HepG2 (cell line): ENCODE data around the gene CCNF. TPM values are rescaled to one million over a fixed set of nuclear protein-coding genes. Genes with fewer than 3 reads are reported as not detected.

Source experiments
- DNMT1 ChIP-seq: sonication (generic); formaldehyde crosslinking; IDR thresholded peaks from 2 replicates; pipeline ENCODE4 v1.5.1; 2020; ENCODE audit warnings: mild to moderate bottlenecking, missing genetic modification reagents
- ESRRA ChIP-seq: sonication (generic); formaldehyde crosslinking; IDR thresholded peaks from 2 replicates; pipeline ENCODE4 v1.5.1; 2020; ENCODE audit warnings: mild to moderate bottlenecking, low read depth, missing genetic modification reagents
- FOXK1 ChIP-seq: sonication (generic); formaldehyde crosslinking; IDR thresholded peaks from 2 replicates; pipeline ENCODE4 v1.4.0; 2020; ENCODE audit warnings: low read depth, missing genetic modification reagents, borderline replicate concordance
- GATA4 ChIP-seq: sonication (generic); IDR thresholded peaks from 2 replicates; pipeline ENCODE4 v1.6.1; 2016; ENCODE audit warnings: antibody characterized with exemption, low read depth, borderline replicate concordance
- HNF4G ChIP-seq, 2 experiments: sonication (generic) in 1 of 2; formaldehyde crosslinking in 1 of 2; IDR thresholded peaks; 2 replicates each; pipeline versions ENCODE4 v1.4.0 to v1.6.1; 2011 to 2020; ENCODE audit warnings: borderline replicate concordance in 2 of 2, low read depth in 2 of 2, mild to moderate bottlenecking in 2 of 2, low read length in 1 of 2, missing genetic modification reagents in 1 of 2, moderate library complexity in 1 of 2
- MIER3 ChIP-seq: IDR thresholded peaks from 2 replicates; pipeline ENCODE4 v1.6.1; 2016; ENCODE audit warnings: missing compliant biosample characterization, borderline replicate concordance
- MXI1 ChIP-seq: IDR thresholded peaks from 3 replicates; pipeline ENCODE4 v1.6.1; 2012; ENCODE audit warnings: low read depth, low read length, inconsistent platforms, borderline replicate concordance
- SNAI1 ChIP-seq: sonication (generic); formaldehyde crosslinking; IDR thresholded peaks from 2 replicates; pipeline ENCODE4 v1.5.0; 2020; ENCODE audit warnings: mild to moderate bottlenecking, missing genetic modification reagents, borderline replicate concordance
- TMF1 ChIP-seq: sonication (generic); formaldehyde crosslinking; IDR thresholded peaks from 2 replicates; pipeline ENCODE4 v1.8.1; 2022; ENCODE audit warnings: low read depth, missing genetic modification reagents
- ZKSCAN5 ChIP-seq: sonication (generic); formaldehyde crosslinking; IDR thresholded peaks from 2 replicates; pipeline ENCODE4 v1.5.1; 2020; ENCODE audit warnings: mild to moderate bottlenecking, missing genetic modification reagents
- ZNF562 ChIP-seq: sonication (generic); formaldehyde crosslinking; IDR thresholded peaks from 2 replicates; pipeline ENCODE4 v1.8.0; 2022; ENCODE audit warnings: missing genetic modification reagents, borderline replicate concordance
- ZNF564 ChIP-seq: sonication (generic); formaldehyde crosslinking; IDR thresholded peaks from 2 replicates; pipeline ENCODE4 v1.8.1; 2023; ENCODE audit warnings: mild to moderate bottlenecking, missing genetic modification reagents
- polyA plus RNA-seq, 8 experiments: library from polyadenylated mRNA; depleted of rRNA in 3 of 8; stranded (reverse) in 7 of 8; unstranded in 1 of 8; fragments of >200 nt; fragmentation: Illumina TruSeq in 4 of 8; extraction: Trizol in 4 of 8; gene quantifications; 2 replicates each; pipeline versions ENCODE4 v1.2.1 to v1.2.3, GENCODE V29; 2011 to 2016; ENCODE audit warnings: low read depth in 4 of 8, missing spikeins in 1 of 8, mixed read lengths in 1 of 8; ENCODE audit not compliant: insufficient read depth in 1 of 8
- total RNA-seq, 5 experiments: library from RNA; depleted of rRNA; stranded (reverse); fragments of >200 nt; fragmentation: Illumina TruSeq; extraction: Trizol; gene quantifications; 2 replicates each; pipeline ENCODE4 v1.2.3, GENCODE V29; 2016; ENCODE audit warnings: low read depth in 1 of 5
- TF ChIP-seq, protein P1 (sequence below): sonication (generic); formaldehyde crosslinking; IDR thresholded peaks from 2 replicates; pipeline ENCODE4 v1.5.0; 2020; ENCODE audit warnings: missing genetic modification reagents
- TF ChIP-seq, protein P2 (sequence below): sonication (generic); formaldehyde crosslinking; conservative IDR thresholded peaks from 2 replicates; pipeline ENCODE4 v1.8.0; 2022; ENCODE audit warnings: low read depth, missing genetic modification reagents
- TF ChIP-seq, protein P3 (sequence below): IDR thresholded peaks from 2 replicates; pipeline ENCODE4 v1.6.1; 2016; ENCODE audit warnings: missing compliant biosample characterization, missing genetic modification reagents, borderline replicate concordance
- TF ChIP-seq, protein P4 (sequence below): sonication (generic); formaldehyde crosslinking; IDR thresholded peaks from 2 replicates; pipeline ENCODE4 v1.8.1; 2022; ENCODE audit warnings: mild to moderate bottlenecking, missing genetic modification reagents
- TF ChIP-seq, protein P5 (sequence below): sonication (generic); formaldehyde crosslinking; IDR thresholded peaks from 2 replicates; pipeline ENCODE4 v1.4.0; 2020; ENCODE audit warnings: missing genetic modification reagents, low read depth, mild to moderate bottlenecking, borderline replicate concordance
- TF ChIP-seq, protein P6 (sequence below): sonication (generic); formaldehyde crosslinking; IDR thresholded peaks from 2 replicates; pipeline ENCODE4 v1.8.0; 2023; ENCODE audit warnings: mild to moderate bottlenecking, missing genetic modification reagents
- TF ChIP-seq, protein P7 (sequence below): sonication (generic); formaldehyde crosslinking; IDR thresholded peaks from 2 replicates; pipeline ENCODE4 v1.8.1; 2022; ENCODE audit warnings: low read depth, mild to moderate bottlenecking, missing genetic modification reagents

Gene CCNF
- total and polyA plus RNA-seq, 2 of the 13 experiments (the other 11 are each of a cell fraction or from before 2014, with no cell fraction given) = 6.4 to 22.8 TPM

DNA sequence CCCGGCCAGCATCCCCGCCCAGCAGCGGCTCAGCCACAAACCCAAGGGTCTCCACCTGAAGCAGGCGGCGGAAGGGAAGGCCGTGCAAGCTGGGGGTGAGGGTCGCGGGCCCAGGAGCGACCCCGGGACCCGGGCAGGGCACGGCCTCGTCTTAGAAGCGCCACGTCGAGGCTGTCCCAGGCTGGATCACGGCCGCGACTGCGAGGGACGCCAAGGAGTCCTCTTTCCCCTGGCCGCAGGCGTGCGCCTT lies 538 bp upstream of the CCNF start (continued):
- TF ChIP-seq FOXK1 (CRISPR knock-in tag) = 0 out of 2 replicates have a peak, but pooled peaks have one; percentile 8
- TF ChIP-seq, protein P1, sequence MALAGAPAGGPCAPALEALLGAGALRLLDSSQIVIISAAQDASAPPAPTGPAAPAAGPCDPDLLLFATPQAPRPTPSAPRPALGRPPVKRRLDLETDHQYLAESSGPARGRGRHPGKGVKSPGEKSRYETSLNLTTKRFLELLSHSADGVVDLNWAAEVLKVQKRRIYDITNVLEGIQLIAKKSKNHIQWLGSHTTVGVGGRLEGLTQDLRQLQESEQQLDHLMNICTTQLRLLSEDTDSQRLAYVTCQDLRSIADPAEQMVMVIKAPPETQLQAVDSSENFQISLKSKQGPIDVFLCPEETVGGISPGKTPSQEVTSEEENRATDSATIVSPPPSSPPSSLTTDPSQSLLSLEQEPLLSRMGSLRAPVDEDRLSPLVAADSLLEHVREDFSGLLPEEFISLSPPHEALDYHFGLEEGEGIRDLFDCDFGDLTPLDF (CRISPR knock-in tag) = no peak
- no peak for TF ChIP-seq ESRRA (CRISPR knock-in tag)
- TF ChIP-seq, protein P2, sequence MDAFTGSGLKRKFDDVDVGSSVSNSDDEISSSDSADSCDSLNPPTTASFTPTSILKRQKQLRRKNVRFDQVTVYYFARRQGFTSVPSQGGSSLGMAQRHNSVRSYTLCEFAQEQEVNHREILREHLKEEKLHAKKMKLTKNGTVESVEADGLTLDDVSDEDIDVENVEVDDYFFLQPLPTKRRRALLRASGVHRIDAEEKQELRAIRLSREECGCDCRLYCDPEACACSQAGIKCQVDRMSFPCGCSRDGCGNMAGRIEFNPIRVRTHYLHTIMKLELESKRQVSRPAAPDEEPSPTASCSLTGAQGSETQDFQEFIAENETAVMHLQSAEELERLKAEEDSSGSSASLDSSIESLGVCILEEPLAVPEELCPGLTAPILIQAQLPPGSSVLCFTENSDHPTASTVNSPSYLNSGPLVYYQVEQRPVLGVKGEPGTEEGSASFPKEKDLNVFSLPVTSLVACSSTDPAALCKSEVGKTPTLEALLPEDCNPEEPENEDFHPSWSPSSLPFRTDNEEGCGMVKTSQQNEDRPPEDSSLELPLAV (CRISPR knock-in tag) = no peak
- TF ChIP-seq, protein P3, sequence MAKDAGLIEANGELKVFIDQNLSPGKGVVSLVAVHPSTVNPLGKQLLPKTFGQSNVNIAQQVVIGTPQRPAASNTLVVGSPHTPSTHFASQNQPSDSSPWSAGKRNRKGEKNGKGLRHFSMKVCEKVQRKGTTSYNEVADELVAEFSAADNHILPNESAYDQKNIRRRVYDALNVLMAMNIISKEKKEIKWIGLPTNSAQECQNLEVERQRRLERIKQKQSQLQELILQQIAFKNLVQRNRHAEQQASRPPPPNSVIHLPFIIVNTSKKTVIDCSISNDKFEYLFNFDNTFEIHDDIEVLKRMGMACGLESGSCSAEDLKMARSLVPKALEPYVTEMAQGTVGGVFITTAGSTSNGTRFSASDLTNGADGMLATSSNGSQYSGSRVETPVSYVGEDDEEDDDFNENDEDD (CRISPR knock-in tag) = no peak
- no peak for TF ChIP-seq HNF4G (IDR thresholded peaks at IDR 0.05; ENCODE audit: borderline replicate concordance, low read depth, low read length)
- no peak for TF ChIP-seq HNF4G (CRISPR knock-in tag; IDR thresholded peaks at IDR 0.05; ENCODE audit: borderline replicate concordance, low read depth)
- no peak for TF ChIP-seq ZNF564 (CRISPR knock-in tag)
- TF ChIP-seq, protein P4, sequence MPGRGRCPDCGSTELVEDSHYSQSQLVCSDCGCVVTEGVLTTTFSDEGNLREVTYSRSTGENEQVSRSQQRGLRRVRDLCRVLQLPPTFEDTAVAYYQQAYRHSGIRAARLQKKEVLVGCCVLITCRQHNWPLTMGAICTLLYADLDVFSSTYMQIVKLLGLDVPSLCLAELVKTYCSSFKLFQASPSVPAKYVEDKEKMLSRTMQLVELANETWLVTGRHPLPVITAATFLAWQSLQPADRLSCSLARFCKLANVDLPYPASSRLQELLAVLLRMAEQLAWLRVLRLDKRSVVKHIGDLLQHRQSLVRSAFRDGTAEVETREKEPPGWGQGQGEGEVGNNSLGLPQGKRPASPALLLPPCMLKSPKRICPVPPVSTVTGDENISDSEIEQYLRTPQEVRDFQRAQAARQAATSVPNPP (CRISPR knock-in tag) = 0 out of 2 replicates have a peak, but pooled peaks have one; percentile 26
- TF ChIP-seq, protein P5, sequence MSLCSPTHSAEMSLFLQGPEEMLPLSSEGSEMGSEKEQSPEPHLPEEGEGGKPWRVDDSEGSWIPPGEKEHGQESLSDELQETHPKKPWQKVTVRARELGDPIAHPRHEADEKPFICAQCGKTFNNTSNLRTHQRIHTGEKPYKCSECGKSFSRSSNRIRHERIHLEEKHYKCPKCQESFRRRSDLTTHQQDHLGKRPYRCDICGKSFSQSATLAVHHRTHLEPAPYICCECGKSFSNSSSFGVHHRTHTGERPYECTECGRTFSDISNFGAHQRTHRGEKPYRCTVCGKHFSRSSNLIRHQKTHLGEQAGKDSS (CRISPR knock-in tag) = no peak; the same call in 1 of the 2 replicates
- no peak for TF ChIP-seq MIER3 (CRISPR knock-in tag)
- no peak for TF ChIP-seq GATA4
- TF ChIP-seq, protein P6, sequence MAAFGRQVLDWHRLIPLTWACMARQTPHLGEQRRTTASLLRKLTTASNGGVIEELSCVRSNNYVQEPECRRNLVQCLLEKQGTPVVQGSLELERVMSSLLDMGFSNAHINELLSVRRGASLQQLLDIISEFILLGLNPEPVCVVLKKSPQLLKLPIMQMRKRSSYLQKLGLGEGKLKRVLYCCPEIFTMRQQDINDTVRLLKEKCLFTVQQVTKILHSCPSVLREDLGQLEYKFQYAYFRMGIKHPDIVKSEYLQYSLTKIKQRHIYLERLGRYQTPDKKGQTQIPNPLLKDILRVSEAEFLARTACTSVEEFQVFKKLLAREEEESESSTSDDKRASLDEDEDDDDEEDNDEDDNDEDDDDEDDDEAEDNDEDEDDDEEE (CRISPR knock-in tag) = 0 out of 2 replicates have a peak, but pooled peaks have one; percentile 38
- no peak for TF ChIP-seq SNAI1 (CRISPR knock-in tag)
- no peak for TF ChIP-seq DNMT1 (CRISPR knock-in tag)
- no peak for TF ChIP-seq MXI1
- TF ChIP-seq TMF1 (CRISPR knock-in tag) = 0 out of 2 replicates have a peak, but pooled peaks have one; percentile 41
- TF ChIP-seq, protein P7, sequence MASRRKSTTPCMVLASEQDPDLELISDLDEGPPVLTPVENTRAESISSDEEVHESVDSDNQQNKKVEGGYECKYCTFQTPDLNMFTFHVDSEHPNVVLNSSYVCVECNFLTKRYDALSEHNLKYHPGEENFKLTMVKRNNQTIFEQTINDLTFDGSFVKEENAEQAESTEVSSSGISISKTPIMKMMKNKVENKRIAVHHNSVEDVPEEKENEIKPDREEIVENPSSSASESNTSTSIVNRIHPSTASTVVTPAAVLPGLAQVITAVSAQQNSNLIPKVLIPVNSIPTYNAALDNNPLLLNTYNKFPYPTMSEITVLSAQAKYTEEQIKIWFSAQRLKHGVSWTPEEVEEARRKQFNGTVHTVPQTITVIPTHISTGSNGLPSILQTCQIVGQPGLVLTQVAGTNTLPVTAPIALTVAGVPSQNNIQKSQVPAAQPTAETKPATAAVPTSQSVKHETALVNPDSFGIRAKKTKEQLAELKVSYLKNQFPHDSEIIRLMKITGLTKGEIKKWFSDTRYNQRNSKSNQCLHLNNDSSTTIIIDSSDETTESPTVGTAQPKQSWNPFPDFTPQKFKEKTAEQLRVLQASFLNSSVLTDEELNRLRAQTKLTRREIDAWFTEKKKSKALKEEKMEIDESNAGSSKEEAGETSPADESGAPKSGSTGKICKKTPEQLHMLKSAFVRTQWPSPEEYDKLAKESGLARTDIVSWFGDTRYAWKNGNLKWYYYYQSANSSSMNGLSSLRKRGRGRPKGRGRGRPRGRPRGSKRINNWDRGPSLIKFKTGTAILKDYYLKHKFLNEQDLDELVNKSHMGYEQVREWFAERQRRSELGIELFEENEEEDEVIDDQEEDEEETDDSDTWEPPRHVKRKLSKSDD (CRISPR knock-in tag) = 0 out of 2 replicates have a peak, but pooled peaks have one; percentile 61
- no peak for TF ChIP-seq ZKSCAN5 (CRISPR knock-in tag)
- TF ChIP-seq ZNF562 (CRISPR knock-in tag) = 0 out of 2 replicates have a peak, but pooled peaks have one; percentile 56
